H1 (cell line): ENCODE data around the gene COL28A1. TPM values are rescaled to one million over a fixed set of nuclear protein-coding genes. Genes with fewer than 3 reads are reported as not detected.

ENCODE experiments used
- CTCF ChIA-PET: fragments of 300-600 bp; sonication (Branson Sonifier 250); formaldehyde crosslinking; loops from one replicate; lab custom pipeline; 2021; ENCODE audit not compliant: partially characterized antibody; lab: Charles Lee
- POLR2A ChIA-PET: fragments of 300-600 bp; sonication (Branson Sonifier 250); formaldehyde crosslinking; loops from one replicate; lab custom pipeline; 2021; ENCODE audit warnings: inconsistent platforms; ENCODE audit not compliant: partially characterized antibody; lab: Charles Lee
- DNase-seq, 2 experiments: peaks; one replicate each; pipeline versions ENCODE4 v3.0.0 to v3.0.0-alpha.2; 2010 to 2022; ENCODE audit warnings: low spot score in 2 of 2, low read depth in 1 of 2, mixed read lengths in 1 of 2
- FAIRE-seq: peaks from 2 replicates; lab custom pipeline; 2011; peaks lifted over from hg19 to GRCh38; lab: Jason Lieb, UNC
- H2AFZ ChIP-seq: 2 replicates; pipeline ENCODE4 v1.8.1; 2012; ENCODE audit warnings: low read length, inconsistent platforms
- H2AK5ac ChIP-seq: 2 replicates; pipeline ENCODE4 v1.6.1; 2013; ENCODE audit warnings: low read depth, low read length
- H2BK120ac ChIP-seq: replicated peaks from 2 replicates; pipeline ENCODE3; 2013; ENCODE audit warnings: low read depth, low read length, inconsistent platforms
- H2BK12ac ChIP-seq: 2 replicates; pipeline ENCODE4 v1.6.1; 2013; ENCODE audit warnings: low read depth, low read length
- H2BK15ac ChIP-seq: 2 replicates; pipeline ENCODE4 v1.6.1; 2013; ENCODE audit warnings: low read length
- H2BK20ac ChIP-seq: 2 replicates; pipeline ENCODE4 v1.6.1; 2013; ENCODE audit warnings: low read length
- H2BK5ac ChIP-seq: 2 replicates; pipeline ENCODE4 v1.6.1; 2013; ENCODE audit warnings: low read depth, low read length
- H3K14ac ChIP-seq: 2 replicates; pipeline ENCODE4 v1.6.1; 2013; ENCODE audit warnings: inconsistent platforms; ENCODE audit not compliant: insufficient read length
- H3K18ac ChIP-seq: 2 replicates; pipeline ENCODE4 v1.6.1; 2013; ENCODE audit warnings: low read length; ENCODE audit errors: extremely low read depth
- H3K23ac ChIP-seq: 2 replicates; pipeline ENCODE4 v1.6.1; 2013; ENCODE audit warnings: inconsistent platforms; ENCODE audit not compliant: insufficient read length
- H3K23me2 ChIP-seq: 2 replicates; pipeline ENCODE4 v1.6.1; 2013; ENCODE audit warnings: low read depth, low read length
- H3K27ac ChIP-seq: 2 replicates; pipeline ENCODE4 v1.6.1; 2011; ENCODE audit warnings: low read depth, low read length, inconsistent platforms
- H3K27me3 ChIP-seq, 4 experiments: replicated peaks in 1 of 4; 1 replicate in 1 of 4; 2 replicates in 3 of 4; pipeline versions ENCODE4 v1.6.1 to v1.8.1; 2011 to 2013; ENCODE audit warnings: low read length in 3 of 4, mild to moderate bottlenecking in 3 of 4, inconsistent platforms in 2 of 4, mixed read lengths in 2 of 4, moderate library complexity in 1 of 4; ENCODE audit not compliant: control insufficient read depth in 3 of 4, insufficient read depth in 3 of 4; ENCODE audit errors: extremely low read depth in 1 of 4
- H3K36me3 ChIP-seq, 4 experiments: 2 replicates each; pipeline versions ENCODE4 v1.6.1 to v1.8.1; 2011 to 2013; ENCODE audit warnings: mild to moderate bottlenecking in 4 of 4, low read length in 3 of 4, moderate library complexity in 2 of 4, control low read depth in 1 of 4, inconsistent platforms in 1 of 4; ENCODE audit not compliant: insufficient read depth in 4 of 4, control insufficient read depth in 2 of 4
- H3K4ac ChIP-seq: replicated peaks from 2 replicates; pipeline ENCODE3; 2013; ENCODE audit warnings: low read length, low read depth, mixed read lengths, inconsistent platforms; ENCODE audit not compliant: insufficient read length
- H3K4me1 ChIP-seq, 4 experiments: replicated peaks in 1 of 4; 1 replicate in 1 of 4; 2 replicates in 3 of 4; pipeline versions ENCODE4 v1.6.1 to v1.8.1; 2011 to 2013; ENCODE audit warnings: low read length in 3 of 4, inconsistent platforms in 2 of 4, mixed read lengths in 1 of 4; ENCODE audit not compliant: insufficient read depth in 4 of 4, control insufficient read depth in 3 of 4
- H3K4me2 ChIP-seq, 2 experiments: 2 replicates each; pipeline versions ENCODE4 v1.6.1 to v1.8.1; 2011 to 2013; ENCODE audit warnings: low read depth in 2 of 2, low read length in 2 of 2, control low read depth in 1 of 2, inconsistent platforms in 1 of 2, mild to moderate bottlenecking in 1 of 2; ENCODE audit not compliant: insufficient read depth in 1 of 2
- H3K4me3 ChIP-seq, 4 experiments: fragments of 200-600, 300-600 bp in 1 of 4; sonication (generic), shearing (Covaris generic), sonication (Bioruptor Twin) in 1 of 4; 2 replicates each; pipeline versions ENCODE4 v1.5.1 to v1.8.1; 2011 to 2016; ENCODE audit warnings: low read length in 4 of 4, low read depth in 3 of 4, control low read depth in 2 of 4, inconsistent platforms in 2 of 4, mild to moderate bottlenecking in 2 of 4, mixed read lengths in 1 of 4, moderate library complexity in 1 of 4; ENCODE audit not compliant: insufficient read depth in 2 of 4; ENCODE audit errors: extremely low read depth in 1 of 4
- H3K56ac ChIP-seq: replicated peaks from 2 replicates; pipeline ENCODE3; 2013; ENCODE audit warnings: low read depth, mild to moderate bottlenecking, mixed read lengths, low read length, inconsistent platforms; ENCODE audit not compliant: insufficient read length
- H3K79me1 ChIP-seq: 2 replicates; pipeline ENCODE4 v1.6.1; 2013; ENCODE audit warnings: low read depth, low read length, control low read depth
- H3K79me2 ChIP-seq, 2 experiments: 2 replicates each; pipeline versions ENCODE4 v1.6.1 to v1.8.1; 2012 to 2013; ENCODE audit warnings: low read length in 2 of 2, mild to moderate bottlenecking in 2 of 2, inconsistent platforms in 1 of 2; ENCODE audit not compliant: insufficient read depth in 2 of 2, control insufficient read depth in 1 of 2
- H3K9ac ChIP-seq, 4 experiments: replicated peaks in 1 of 4; 1 replicate in 1 of 4; 2 replicates in 3 of 4; pipeline versions ENCODE4 v1.6.1 to v1.8.1; 2011 to 2013; ENCODE audit warnings: low read depth in 3 of 4, low read length in 3 of 4, control low read depth in 2 of 4, mild to moderate bottlenecking in 2 of 4, moderate library complexity in 2 of 4, inconsistent platforms in 1 of 4; ENCODE audit errors: extremely low read depth in 1 of 4
- H3K9me3 ChIP-seq, 2 experiments: 2 replicates each; pipeline versions ENCODE4 v1.6.1 to v1.8.1; 2012 to 2013; ENCODE audit warnings: mild to moderate bottlenecking in 2 of 2, moderate library complexity in 2 of 2, control low read depth in 1 of 2, inconsistent platforms in 1 of 2, low read depth in 1 of 2, low read length in 1 of 2, mixed read lengths in 1 of 2; ENCODE audit not compliant: insufficient read depth in 2 of 2
- H4K20me1 ChIP-seq, 2 experiments: replicated peaks in 1 of 2; 2 replicates each; pipeline versions ENCODE3 to v1.8.1; 2011 to 2013; ENCODE audit warnings: inconsistent platforms in 2 of 2, low read length in 2 of 2, mild to moderate bottlenecking in 1 of 2; ENCODE audit not compliant: insufficient read depth in 2 of 2, control insufficient read depth in 1 of 2
- H4K5ac ChIP-seq: 2 replicates; pipeline ENCODE4 v1.6.1; 2013; ENCODE audit warnings: low read length, low read depth, mixed read lengths, inconsistent platforms; ENCODE audit not compliant: insufficient read length
- H4K8ac ChIP-seq: 2 replicates; pipeline ENCODE4 v1.8.0; 2013; ENCODE audit warnings: mild to moderate bottlenecking, moderate library complexity, low read length, inconsistent platforms; ENCODE audit not compliant: insufficient read depth; ENCODE audit errors: extremely low read depth
- H4K91ac ChIP-seq: replicated peaks from 2 replicates; pipeline ENCODE3; 2013; ENCODE audit warnings: low read length, mixed read lengths, inconsistent platforms; ENCODE audit not compliant: insufficient read length
- ATF3 ChIP-seq: IDR thresholded peaks from 2 replicates; pipeline ENCODE4 v1.6.1; 2011; ENCODE audit warnings: low read depth, mild to moderate bottlenecking, low read length; ENCODE audit not compliant: insufficient read depth
- BACH1 ChIP-seq: IDR thresholded peaks from 2 replicates; pipeline ENCODE4 v1.6.1; 2012; ENCODE audit warnings: low read length, improper control_type of control experiment
- BRCA1 ChIP-seq: IDR thresholded peaks from 2 replicates; pipeline ENCODE4 v1.6.1; 2012; ENCODE audit warnings: low read depth, low read length, improper control_type of control experiment
- CEBPB ChIP-seq: IDR thresholded peaks from 2 replicates; pipeline ENCODE4 v1.6.1; 2012; ENCODE audit warnings: low read depth, low read length
- EZH2 ChIP-seq: fragments of 200-600 bp; sonication (generic); IDR thresholded peaks from 2 replicates; pipeline ENCODE4 v1.7.1; 2012; ENCODE audit warnings: low read depth, mild to moderate bottlenecking, moderate library complexity, low read length, inconsistent platforms; ENCODE audit not compliant: severe bottlenecking
- JUND ChIP-seq: IDR thresholded peaks from 2 replicates; pipeline ENCODE4 v1.6.1; 2011; ENCODE audit warnings: mild to moderate bottlenecking, improper control_type of control experiment, low read length
- NANOG ChIP-seq: IDR thresholded peaks from 2 replicates; pipeline ENCODE4 v1.6.1; 2011; ENCODE audit warnings: low read length, low read depth, mild to moderate bottlenecking, inconsistent platforms; ENCODE audit not compliant: insufficient read depth, poor library complexity, severe bottlenecking
- RAD21 ChIP-seq, 2 experiments: IDR thresholded peaks in 1 of 2; conservative IDR thresholded peaks in 1 of 2; 2 replicates each; pipeline ENCODE4 v1.6.1; 2011; ENCODE audit warnings: low read depth in 2 of 2, low read length in 2 of 2, improper control_type of control experiment in 1 of 2, inconsistent platforms in 1 of 2, mild to moderate bottlenecking in 1 of 2, moderate library complexity in 1 of 2
- RBBP5 ChIP-seq: IDR thresholded peaks from 2 replicates; pipeline ENCODE4 v1.7.1; 2012; ENCODE audit warnings: low read depth, mild to moderate bottlenecking, inconsistent platforms, low read length, moderate library complexity, borderline replicate concordance
- SUZ12 ChIP-seq: fragments of 200-600 bp; sonication (generic); IDR thresholded peaks from 2 replicates; pipeline ENCODE4 v1.6.1; 2012; ENCODE audit warnings: mild to moderate bottlenecking, inconsistent platforms, low read length, moderate library complexity, mixed read lengths
- YY1 ChIP-seq: IDR thresholded peaks from 2 replicates; pipeline ENCODE4 v1.6.1; 2011; ENCODE audit warnings: low read depth, mild to moderate bottlenecking, low read length
- ZNF274 ChIP-seq: IDR thresholded peaks from 2 replicates; pipeline ENCODE4 v1.7.0; 2012; ENCODE audit warnings: low read length, borderline replicate concordance; ENCODE audit errors: extremely low read depth
- WGBS, 2 experiments: shearing (Covaris generic) in 1 of 2; methylation state at CpG; one replicate each; pipeline versions ENCODE4 v1.1.6 to v1.1.7; 2013 to 2015; ENCODE audit warnings: low lambda C conversion rate in 2 of 2, mixed read lengths in 2 of 2, inconsistent platforms in 1 of 2, low coverage in 1 of 2, missing lambda C conversion rate in 1 of 2; ENCODE audit not compliant: insufficient replicate concordance in 2 of 2, insufficient coverage in 1 of 2, insufficient read length in 1 of 2; ENCODE audit errors: extremely low coverage in 1 of 2, missing lambda C conversion rate in 1 of 2; 5-methylcytosine and 5-hydroxymethylcytosine counted together
- polyA plus RNA-seq, 7 experiments: library from polyadenylated mRNA; depleted of rRNA in 3 of 7; stranded (reverse) in 5 of 7; unstranded in 2 of 7; fragments of >200 nt in 5 of 7; fragments of 200-250 nt in 2 of 7; gene quantifications; 1 replicate in 5 of 7; 2 replicates in 1 of 7; 4 replicates in 1 of 7; pipeline versions ENCODE4 v1.2.1 to v1.2.3, GENCODE V29; 2011 to 2013; ENCODE audit warnings: missing spikeins in 2 of 7, mixed read lengths in 2 of 7
- total RNA-seq: library from RNA; stranded (reverse); fragmentation: NEBNext Ultra II Directional; extraction: Animal tissue kit (Norgen Biotek cat#: 25700); gene quantifications from 2 replicates; pipeline ENCODE4 v1.2.1, GENCODE V29; 2021

Gene COL28A1
- total and polyA plus RNA-seq, 2 of the 8 experiments (the other 6 are each of a cell fraction or from before 2014, with no cell fraction given): 0.22 to 0.38 TPM

GRCh38 chr7:7583731-7584130 is 48.1 kb upstream of the COL28A1 start:
- Histone ChIP-seq H3K36me3 (peaks cover 0 to 21% (median 0%) of the 10 kb centered on the region in 4 experiments; a peak in 2 of 8 replicates), H2BK5ac (no peak overlapping the region), H3K9me3 (no peaks in the 10 kb centered on the region), H3K9ac (no peak overlapping the region), H2BK12ac (no peak overlapping the region), H3K4me2 (no peak overlapping the region), H3K14ac (no peak overlapping the region), H4K20me1 (no peaks in the 10 kb centered on the region), H3K4ac (no peak overlapping the region), H3K4me1 (peaks cover 0 to 5% (median 3%) of the 10 kb centered on the region in 4 experiments; a peak in 4 of 7 replicates), H3K79me1 (no peaks in the 10 kb centered on the region), H2BK120ac (no peak overlapping the region), H3K79me2 (peaks cover 0 to 2% of the 10 kb centered on the region in 2 experiments; a peak in 2 of 4 replicates), H3K4me3 (no peak overlapping the region), H3K18ac (no peak overlapping the region), H3K27me3 (no peaks in the 10 kb centered on the region), H2BK20ac (no peak overlapping the region), H4K5ac (no peak overlapping the region), H2AK5ac (no peak overlapping the region), H3K56ac (no peak overlapping the region), H3K27ac (no peak overlapping the region), H2AFZ (no peak overlapping the region), H3K23ac (no peak overlapping the region), H4K8ac (no peak overlapping the region), H4K91ac (no peak overlapping the region), H2BK15ac (no peak overlapping the region), H3K23me2 (no peaks in the 10 kb centered on the region)
- CTCF ChIA-PET: no interaction called here
- FAIRE-seq (no peak), DNase-seq (no peak)
- 88% methylated on average over 2 of the region's 2 CpGs; no CpG with 5 or more reads in 1 of the 2 experiments for WGBS, 2 experiments
- POLR2A ChIA-PET: interaction anchor here (1.1 kb wide), 1 partner anchor 9 kb away, joined by 3 read pairs; no protein-coding TSS in a partner anchor
- no peak for TF ChIP-seq YY1
- no peak for TF ChIP-seq ZNF274
- TF ChIP-seq SUZ12: no peak
- TF ChIP-seq EZH2: no peak
- no peak for TF ChIP-seq JUND
- no peak for TF ChIP-seq BRCA1
- TF ChIP-seq RBBP5: no peak
- TF ChIP-seq NANOG: no peak
- no peak for TF ChIP-seq ATF3
- no peak for TF ChIP-seq RAD21 (IDR thresholded peaks at IDR 0.05 in 1 of 2, conservative IDR thresholded peaks at IDR 0.05 in 1 of 2; ENCODE audit: low read depth in 2 of 2, low read length in 2 of 2)
- no peak for TF ChIP-seq CEBPB
- TF ChIP-seq BACH1: no peak
